ENCODE results near the gene PPP2R2D. TPM values are rescaled to one million over a fixed set of nuclear protein-coding genes. Genes with fewer than 3 reads are reported as not detected.

The PPP2R2D gene
- total RNA-seq, 1 donor from 2014 or later = 34.2 TPM

DNA sequence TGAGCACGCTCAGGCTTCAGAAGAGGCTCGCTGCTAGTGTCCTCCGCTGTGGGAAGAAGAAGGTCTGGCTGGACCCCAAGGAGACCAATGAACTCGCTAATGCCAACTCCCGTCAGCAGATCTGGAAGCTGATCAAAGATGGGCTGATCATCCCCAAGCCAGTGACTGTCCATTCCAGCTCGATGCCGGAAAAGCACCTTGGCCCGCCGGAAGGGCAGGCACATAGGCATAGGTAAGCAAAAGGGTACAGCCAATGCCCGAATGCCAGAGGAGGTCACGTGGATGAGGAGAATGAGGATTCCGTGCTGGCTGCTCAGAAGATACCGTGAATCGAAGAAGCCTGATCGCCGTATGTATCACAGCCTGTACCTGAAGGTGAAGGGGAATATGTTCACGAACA is 5.7 kb upstream of the PPP2R2D start:
- peaks cover 6% of the 10 kb centered on the region for H3K27me3 ChIP-seq (ENCODE audit: control insufficient read depth, insufficient read depth, low read length)

DNA sequence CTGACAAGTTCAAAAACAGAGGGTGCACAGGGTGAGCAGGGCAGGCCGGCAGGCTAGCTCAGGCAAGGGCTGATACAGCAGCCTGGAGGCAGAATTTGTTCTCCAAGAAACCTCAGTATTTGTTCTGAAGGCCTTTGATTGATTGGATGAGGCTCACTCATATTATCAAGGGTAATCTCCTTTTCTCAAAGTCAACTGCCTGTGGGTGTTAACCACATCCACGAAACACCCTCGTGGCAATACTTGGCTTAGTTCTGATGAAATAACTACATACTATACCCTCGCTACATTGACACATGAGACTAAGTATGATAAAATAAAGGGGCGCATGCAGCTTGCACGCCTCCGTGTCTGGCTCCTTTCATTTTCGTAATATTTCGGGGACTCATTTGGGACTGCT is 4.4 kb upstream of the PPP2R2D start:
- FAIRE-seq = no peak
- no peak for DNase-seq (ENCODE audit: low read depth)
- no peak overlapping the region for H3K4me3 ChIP-seq (ENCODE audit: low read depth, low read length)

More for the DNA sequence above, 5.7 kb upstream of the PPP2R2D start:
- no peak for FAIRE-seq
- no peaks in the 10 kb centered on the region for H3K36me3 ChIP-seq (ENCODE audit: control insufficient read depth, insufficient read depth, low read length)
- no peak for DNase-seq (ENCODE audit: low read depth)
- no peak overlapping the region for H3K4me3 ChIP-seq (ENCODE audit: low read depth, low read length)
- TF ChIP-seq, protein P1, sequence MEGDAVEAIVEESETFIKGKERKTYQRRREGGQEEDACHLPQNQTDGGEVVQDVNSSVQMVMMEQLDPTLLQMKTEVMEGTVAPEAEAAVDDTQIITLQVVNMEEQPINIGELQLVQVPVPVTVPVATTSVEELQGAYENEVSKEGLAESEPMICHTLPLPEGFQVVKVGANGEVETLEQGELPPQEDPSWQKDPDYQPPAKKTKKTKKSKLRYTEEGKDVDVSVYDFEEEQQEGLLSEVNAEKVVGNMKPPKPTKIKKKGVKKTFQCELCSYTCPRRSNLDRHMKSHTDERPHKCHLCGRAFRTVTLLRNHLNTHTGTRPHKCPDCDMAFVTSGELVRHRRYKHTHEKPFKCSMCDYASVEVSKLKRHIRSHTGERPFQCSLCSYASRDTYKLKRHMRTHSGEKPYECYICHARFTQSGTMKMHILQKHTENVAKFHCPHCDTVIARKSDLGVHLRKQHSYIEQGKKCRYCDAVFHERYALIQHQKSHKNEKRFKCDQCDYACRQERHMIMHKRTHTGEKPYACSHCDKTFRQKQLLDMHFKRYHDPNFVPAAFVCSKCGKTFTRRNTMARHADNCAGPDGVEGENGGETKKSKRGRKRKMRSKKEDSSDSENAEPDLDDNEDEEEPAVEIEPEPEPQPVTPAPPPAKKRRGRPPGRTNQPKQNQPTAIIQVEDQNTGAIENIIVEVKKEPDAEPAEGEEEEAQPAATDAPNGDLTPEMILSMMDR (IDR thresholded peaks at IDR 0.05; ENCODE audit: insufficient read depth, low read length, severe bottlenecking) = no peak

DNA sequence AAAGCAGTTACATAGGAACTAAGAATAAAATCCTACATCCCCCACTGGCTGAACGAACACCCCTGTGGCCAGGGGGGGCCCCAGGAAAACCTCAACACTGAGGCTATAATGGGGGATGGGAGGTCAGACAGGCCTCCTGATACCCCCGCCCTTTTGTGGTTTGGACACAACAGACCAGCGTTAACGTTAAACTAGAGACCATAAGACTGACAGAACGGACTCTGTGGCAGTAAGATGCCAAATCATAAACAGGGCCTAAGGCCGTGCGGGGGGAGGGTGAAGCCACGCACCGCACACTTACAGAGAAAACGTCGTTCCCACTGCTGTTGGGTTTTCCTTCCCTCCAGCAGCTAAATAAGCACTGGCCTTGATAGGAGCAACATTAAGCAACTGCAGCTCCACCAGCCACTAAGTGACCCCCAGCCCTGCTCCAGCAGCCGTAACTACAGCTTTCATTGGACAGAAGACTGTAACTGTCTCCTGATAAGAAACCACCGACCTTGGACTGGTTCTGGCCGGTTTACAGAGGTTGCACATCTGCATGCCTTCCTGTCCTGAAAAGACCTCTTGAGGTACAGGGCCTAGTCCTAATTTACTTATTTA is 3.4 kb upstream of the PPP2R2D start:
- no peak for FAIRE-seq

More for the DNA sequence above, 4.4 kb upstream of the PPP2R2D start:
- H3K27me3 ChIP-seq (ENCODE audit: control insufficient read depth, insufficient read depth, low read length) = peaks cover 6% of the 10 kb centered on the region
- TF ChIP-seq, protein P1 (IDR thresholded peaks at IDR 0.05; ENCODE audit: insufficient read depth, low read length, severe bottlenecking) = no peak
- H3K36me3 ChIP-seq (ENCODE audit: control insufficient read depth, insufficient read depth, low read length) = no peaks in the 10 kb centered on the region

DNA sequence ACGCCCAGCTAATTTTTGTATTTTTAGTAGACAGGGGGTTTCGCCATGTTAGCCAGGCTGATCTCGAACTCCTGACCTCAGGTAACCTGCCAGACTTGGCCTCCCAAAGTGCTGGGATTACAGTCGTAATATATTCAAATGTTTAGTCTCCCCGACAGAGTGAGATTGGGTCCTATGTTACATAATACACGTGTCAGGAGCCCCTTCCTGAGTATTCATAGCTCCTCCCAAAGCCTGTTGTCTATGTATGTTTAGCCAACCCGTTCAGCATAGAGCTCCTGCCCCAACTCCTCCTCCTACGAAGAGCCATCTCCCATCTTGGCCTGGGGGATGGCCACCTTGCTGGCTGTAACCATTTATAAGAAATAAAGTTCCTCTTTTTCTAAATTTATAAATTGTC is 2.7 kb upstream of the PPP2R2D start:
- no peaks in the 10 kb centered on the region for H3K36me3 ChIP-seq (ENCODE audit: control insufficient read depth, insufficient read depth, low read length)
- DNase-seq (ENCODE audit: low read depth) (no peak), FAIRE-seq (no peak)
- no peaks in the 10 kb centered on the region for H3K27me3 ChIP-seq (ENCODE audit: control insufficient read depth, insufficient read depth, low read length)
- H3K4me3 ChIP-seq (ENCODE audit: low read depth, low read length) = no peak overlapping the region
- TF ChIP-seq, protein P1 (IDR thresholded peaks at IDR 0.05; ENCODE audit: insufficient read depth, low read length, severe bottlenecking) = no peak

More for the DNA sequence above, 3.4 kb upstream of the PPP2R2D start:
- H3K4me3 ChIP-seq (ENCODE audit: low read depth, low read length) = no peak overlapping the region
- DNase-seq (ENCODE audit: low read depth) = no peak
- TF ChIP-seq, protein P1 (IDR thresholded peaks at IDR 0.05; ENCODE audit: insufficient read depth, low read length, severe bottlenecking) = no peak
- H3K36me3 ChIP-seq (ENCODE audit: control insufficient read depth, insufficient read depth, low read length) = no peaks in the 10 kb centered on the region
- no peaks in the 10 kb centered on the region for H3K27me3 ChIP-seq (ENCODE audit: control insufficient read depth, insufficient read depth, low read length)

DNA sequence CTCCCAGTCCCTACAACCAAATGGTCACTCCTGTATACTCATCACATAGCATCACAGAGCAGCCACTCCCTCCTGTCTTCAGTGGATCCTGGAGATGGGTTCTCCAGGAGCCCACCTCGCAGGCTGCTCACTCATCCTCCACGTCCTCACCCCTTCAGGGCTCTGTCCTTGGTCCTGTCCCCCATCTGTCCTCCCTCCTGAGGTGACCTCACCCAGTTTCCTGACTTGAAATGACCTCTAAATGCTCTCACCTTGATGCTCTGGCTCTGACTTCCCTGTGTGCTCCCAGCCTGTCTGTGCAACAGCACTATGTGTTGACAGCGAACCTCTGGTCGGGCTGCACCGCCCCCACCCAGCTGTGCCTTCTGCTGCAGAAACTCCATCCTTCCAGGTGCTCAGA is 2.1 kb upstream of the PPP2R2D start:
- H3K27me3 ChIP-seq (ENCODE audit: control insufficient read depth, insufficient read depth, low read length) = no peaks in the 10 kb centered on the region
- TF ChIP-seq, protein P1 (IDR thresholded peaks at IDR 0.05; ENCODE audit: insufficient read depth, low read length, severe bottlenecking) = no peak

More for the DNA sequence above, 2.1 kb upstream of the PPP2R2D start:
- Histone ChIP-seq H3K4me3 (ENCODE audit: low read depth, low read length) (no peak overlapping the region), H3K36me3 (ENCODE audit: control insufficient read depth, insufficient read depth, low read length) (no peaks in the 10 kb centered on the region)
- no peak for FAIRE-seq
- no peak for DNase-seq (ENCODE audit: low read depth)

All from bronchial epithelial cell (primary cell).